Neutrophil (primary cell): ENCODE data around the gene MYDGF.

Experiments used
- H3K27ac ChIP-seq: fragments of 200-600 bp; sonication (generic); 2 replicates; pipeline ENCODE4 v1.5.1; 2016; ENCODE audit warnings: mild to moderate bottlenecking, moderate library complexity
- H3K27me3 ChIP-seq: fragments of 200-600 bp; sonication (generic); 2 replicates; pipeline ENCODE4 v1.6.0; 2016; ENCODE audit warnings: mild to moderate bottlenecking
- H3K36me3 ChIP-seq: fragments of 200-600 bp; sonication (generic); 2 replicates; pipeline ENCODE4 v1.5.1; 2017
- H3K4me1 ChIP-seq, 2 experiments: fragments of 200-600 bp in 1 of 2; sonication (generic) in 1 of 2; 1 replicate in 1 of 2; 2 replicates in 1 of 2; pipeline versions ENCODE4 v1.5.1 to v1.6.1; 2013 to 2016; ENCODE audit warnings: low read depth in 1 of 2, low read length in 1 of 2, mild to moderate bottlenecking in 1 of 2, moderate library complexity in 1 of 2; ENCODE audit not compliant: control insufficient read depth in 1 of 2, insufficient read depth in 1 of 2
- H3K4me3 ChIP-seq, 2 experiments: fragments of 200-600 bp in 1 of 2; sonication (generic) in 1 of 2; 1 replicate in 1 of 2; 2 replicates in 1 of 2; pipeline ENCODE4 v1.5.1; 2013 to 2016; ENCODE audit warnings: low read depth in 1 of 2, low read length in 1 of 2, mild to moderate bottlenecking in 1 of 2, moderate library complexity in 1 of 2
- H3K9me3 ChIP-seq: fragments of 200-600 bp; sonication (generic); 2 replicates; pipeline ENCODE4 v1.5.1; 2016
- CTCF ChIP-seq: fragments of 200-600 bp; sonication (generic); IDR thresholded peaks from 2 replicates; pipeline ENCODE4 v1.5.1; 2016; ENCODE audit warnings: antibody characterized with exemption

Gene MYDGF

DNA sequence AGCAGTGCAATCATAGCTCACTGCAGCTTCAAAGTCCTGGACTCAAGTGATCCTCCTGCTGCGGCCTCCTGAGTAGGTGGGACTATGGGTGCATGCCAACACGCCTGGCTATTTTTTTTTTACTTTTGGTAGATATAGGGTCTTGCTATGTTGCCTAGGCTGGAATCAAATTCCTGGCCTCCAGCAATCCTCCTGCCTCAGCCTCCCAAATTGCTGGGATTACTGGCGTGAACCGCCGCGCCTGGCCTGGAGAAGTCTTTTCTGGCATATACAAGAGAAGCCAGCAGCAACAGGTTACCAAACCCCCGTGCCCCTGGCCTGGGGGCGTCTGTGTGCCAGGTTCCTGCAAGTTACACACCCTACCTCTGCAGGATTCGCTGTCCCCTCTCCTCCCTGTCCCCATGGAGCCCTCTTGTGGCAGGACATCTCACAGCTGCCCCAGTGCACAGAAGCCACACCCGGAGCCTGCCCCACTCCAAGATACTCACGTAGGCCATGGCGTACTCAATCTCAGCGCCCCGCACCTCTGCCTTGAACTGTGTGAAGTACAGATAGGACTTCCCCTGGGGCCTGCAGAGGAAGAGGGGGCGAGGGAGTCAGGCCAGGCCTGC is 9.9 kb downstream of the MYDGF start:
- peaks cover 87% of the 10 kb centered on the region for H3K36me3 ChIP-seq
- TF ChIP-seq CTCF = no peak
- no peak overlapping the region for H3K4me3 ChIP-seq
- no peaks in the 10 kb centered on the region for H3K27me3 ChIP-seq
- no peaks in the 10 kb centered on the region for H3K4me1 ChIP-seq
- no peak overlapping the region for H3K27ac ChIP-seq
- H3K9me3 ChIP-seq = no peaks in the 10 kb centered on the region

DNA sequence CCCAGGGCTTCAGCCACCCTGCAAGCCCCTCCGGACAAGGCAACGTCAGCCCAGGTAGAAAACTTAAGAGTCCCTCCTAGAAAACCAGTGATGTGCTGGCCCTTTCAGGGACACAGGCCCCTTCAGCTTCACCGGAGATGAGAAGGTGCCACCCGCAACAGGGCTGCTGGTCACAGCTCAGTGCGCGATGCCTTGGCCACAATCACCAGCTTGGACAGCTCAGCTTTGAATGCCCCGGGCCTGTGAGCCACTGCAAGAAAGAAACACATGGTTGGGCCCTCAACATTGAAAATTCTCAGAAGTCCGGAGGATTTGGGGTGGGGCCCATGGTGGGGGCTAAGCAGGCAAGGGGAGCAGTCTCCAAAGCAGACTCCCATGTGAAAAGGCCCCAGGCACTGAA is 12.3 kb downstream of the MYDGF start:
- no peaks in the 10 kb centered on the region for H3K9me3 ChIP-seq
- no peak for TF ChIP-seq CTCF
- no peaks in the 10 kb centered on the region for H3K4me1 ChIP-seq
- no peak overlapping the region for H3K4me3 ChIP-seq
- no peak overlapping the region for H3K27ac ChIP-seq
- H3K27me3 ChIP-seq = no peaks in the 10 kb centered on the region
- H3K36me3 ChIP-seq = peaks cover 81% of the 10 kb centered on the region

GRCh38 chr19:4657262-4657661 is 12.9 kb downstream of the MYDGF start:
- Histone ChIP-seq H3K27ac (no peak overlapping the region), H3K4me3 (no peak overlapping the region), H3K9me3 (no peaks in the 10 kb centered on the region), H3K27me3 (no peaks in the 10 kb centered on the region), H3K36me3 (peaks cover 79% of the 10 kb centered on the region), H3K4me1 (no peaks in the 10 kb centered on the region)
- no peak for TF ChIP-seq CTCF

DNA sequence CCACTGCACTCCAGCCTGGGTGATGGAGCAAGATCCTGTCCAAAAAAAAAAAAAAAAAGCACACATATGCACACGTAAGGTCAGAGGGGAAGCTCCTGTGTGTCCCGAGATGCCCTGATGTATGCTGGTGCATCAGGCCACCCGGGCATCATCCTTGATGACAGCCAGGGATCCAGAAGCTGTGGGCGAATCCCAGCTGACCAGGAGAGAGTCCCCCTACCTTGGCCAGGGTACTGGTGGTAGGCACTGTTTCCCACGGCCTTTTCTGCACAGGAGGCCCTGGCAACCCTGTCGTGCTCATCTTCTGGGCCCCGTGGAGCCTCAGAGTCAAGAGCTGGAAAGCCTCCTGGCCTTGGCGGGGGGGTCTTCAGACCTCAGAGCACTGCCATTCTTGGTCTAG is 14.0 kb downstream of the MYDGF start:
- Histone ChIP-seq H3K27me3 (no peaks in the 10 kb centered on the region), H3K36me3 (peaks cover 75% of the 10 kb centered on the region), H3K27ac (no peak overlapping the region), H3K4me3 (no peak overlapping the region), H3K9me3 (no peaks in the 10 kb centered on the region), H3K4me1 (no peaks in the 10 kb centered on the region)
- no peak for TF ChIP-seq CTCF

DNA sequence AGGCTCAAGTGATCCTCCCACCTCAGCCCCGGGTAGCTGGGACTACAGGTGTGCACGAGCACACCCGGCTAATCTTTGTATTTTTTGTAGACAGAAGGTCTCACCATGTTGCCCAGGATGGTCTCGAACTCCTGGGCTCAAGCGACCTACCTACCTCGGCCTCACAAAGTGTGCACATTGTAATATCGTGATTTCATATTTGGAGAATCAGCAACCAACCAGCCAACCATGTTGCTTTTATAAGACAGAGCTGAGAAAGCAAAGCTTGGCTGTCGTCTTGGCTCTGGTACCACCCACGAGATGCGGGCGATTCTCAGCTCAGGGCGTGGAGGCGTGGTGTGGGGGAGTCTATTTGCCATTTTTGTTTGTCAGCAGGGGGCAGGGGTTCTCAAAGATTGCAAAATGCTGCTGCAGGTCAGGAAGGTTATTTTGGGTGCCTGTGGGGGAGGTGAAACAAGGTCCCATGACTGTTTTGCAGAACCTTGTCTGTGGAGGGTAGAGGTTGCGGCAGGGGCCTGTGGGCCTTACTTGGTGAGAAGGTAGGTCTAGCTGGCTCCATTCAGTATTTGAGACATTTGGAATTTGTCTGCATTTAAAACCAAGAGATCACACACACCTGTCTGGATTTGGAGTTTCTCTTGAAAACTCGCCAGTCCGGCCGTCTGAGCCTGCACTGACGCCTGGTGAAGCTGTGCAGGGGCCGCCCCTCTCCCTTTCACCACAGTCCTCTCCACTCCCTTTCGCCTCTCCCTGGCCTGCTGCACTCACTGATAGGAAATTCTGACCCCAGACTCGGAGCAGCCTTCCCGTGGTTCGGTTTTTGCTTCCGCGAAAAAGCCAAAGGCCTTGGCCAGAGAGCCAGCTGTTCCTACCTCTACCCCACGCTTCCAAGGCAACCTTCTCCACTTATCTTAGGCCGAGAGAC is 15.4 kb downstream of the MYDGF start:
- H3K4me1 ChIP-seq = no peaks in the 10 kb centered on the region
- no peak overlapping the region for H3K4me3 ChIP-seq
- no peak overlapping the region for H3K27ac ChIP-seq
- no peak for TF ChIP-seq CTCF
- peaks cover 66% of the 10 kb centered on the region for H3K36me3 ChIP-seq
- no peaks in the 10 kb centered on the region for H3K9me3 ChIP-seq
- no peaks in the 10 kb centered on the region for H3K27me3 ChIP-seq
